Astrocyte of the cerebellum (primary cell): ENCODE measurements around the gene RINT1.
"Not testable (repeated sequence)": the region's sequence is repeated elsewhere in the genome, so short reads cannot be mapped to it uniquely, and the experiment has no call there.

ENCODE experiments used
- DNase-seq: peaks from one replicate; pipeline ENCODE4 v3.0.0-alpha.2; 2011; ENCODE audit warnings: low read depth
- H3K4me3 ChIP-seq: 2 replicates; pipeline ENCODE4 v1.5.1; 2011; ENCODE audit warnings: mild to moderate bottlenecking, low read depth, low read length, moderate library complexity
- in situ Hi-C: cut with HindIII; loops from 2 replicates; pipeline ENCODE4 v1.10.0; 2017; ENCODE audit warnings: low sequenced_read_pairs
- TF ChIP-seq, protein P1 (sequence below): IDR thresholded peaks from 2 replicates; pipeline ENCODE4 v1.5.1; 2012; ENCODE audit warnings: low read length, low read depth, moderate library complexity, mild to moderate bottlenecking; ENCODE audit errors: missing control alignments

RINT1 gene

GRCh38 chr7:105596866-105597265 is 64.9 kb downstream of the RINT1 start:
- DNase-seq: no peak
- in situ Hi-C loops: no loop called here
- TF ChIP-seq, protein P1, sequence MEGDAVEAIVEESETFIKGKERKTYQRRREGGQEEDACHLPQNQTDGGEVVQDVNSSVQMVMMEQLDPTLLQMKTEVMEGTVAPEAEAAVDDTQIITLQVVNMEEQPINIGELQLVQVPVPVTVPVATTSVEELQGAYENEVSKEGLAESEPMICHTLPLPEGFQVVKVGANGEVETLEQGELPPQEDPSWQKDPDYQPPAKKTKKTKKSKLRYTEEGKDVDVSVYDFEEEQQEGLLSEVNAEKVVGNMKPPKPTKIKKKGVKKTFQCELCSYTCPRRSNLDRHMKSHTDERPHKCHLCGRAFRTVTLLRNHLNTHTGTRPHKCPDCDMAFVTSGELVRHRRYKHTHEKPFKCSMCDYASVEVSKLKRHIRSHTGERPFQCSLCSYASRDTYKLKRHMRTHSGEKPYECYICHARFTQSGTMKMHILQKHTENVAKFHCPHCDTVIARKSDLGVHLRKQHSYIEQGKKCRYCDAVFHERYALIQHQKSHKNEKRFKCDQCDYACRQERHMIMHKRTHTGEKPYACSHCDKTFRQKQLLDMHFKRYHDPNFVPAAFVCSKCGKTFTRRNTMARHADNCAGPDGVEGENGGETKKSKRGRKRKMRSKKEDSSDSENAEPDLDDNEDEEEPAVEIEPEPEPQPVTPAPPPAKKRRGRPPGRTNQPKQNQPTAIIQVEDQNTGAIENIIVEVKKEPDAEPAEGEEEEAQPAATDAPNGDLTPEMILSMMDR: no peak
- H3K4me3 ChIP-seq: no peak overlapping the region

DNA sequence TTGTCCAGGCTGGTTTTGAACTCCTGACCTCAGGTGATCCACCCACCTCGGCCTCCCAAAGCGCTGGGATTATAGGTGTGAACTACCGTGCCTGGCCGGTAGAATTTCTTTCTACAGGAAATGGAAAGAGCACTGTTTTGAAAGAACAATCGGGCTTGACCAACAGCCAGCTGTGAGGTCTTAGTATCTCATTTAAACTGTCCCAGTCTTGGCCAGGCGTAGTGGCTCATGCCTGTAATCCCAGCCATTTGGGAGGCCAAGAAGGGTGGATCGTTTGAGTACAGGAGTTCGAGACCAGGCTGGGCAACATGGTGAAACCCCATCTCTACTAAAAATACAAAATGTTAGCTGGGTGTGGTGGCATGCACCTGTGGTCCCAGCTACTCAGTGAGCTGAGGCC is 67.1 kb downstream of the RINT1 start:
- DNase-seq, in situ Hi-C loops, H3K4me3 ChIP-seq: not testable (repeated sequence)

DNA sequence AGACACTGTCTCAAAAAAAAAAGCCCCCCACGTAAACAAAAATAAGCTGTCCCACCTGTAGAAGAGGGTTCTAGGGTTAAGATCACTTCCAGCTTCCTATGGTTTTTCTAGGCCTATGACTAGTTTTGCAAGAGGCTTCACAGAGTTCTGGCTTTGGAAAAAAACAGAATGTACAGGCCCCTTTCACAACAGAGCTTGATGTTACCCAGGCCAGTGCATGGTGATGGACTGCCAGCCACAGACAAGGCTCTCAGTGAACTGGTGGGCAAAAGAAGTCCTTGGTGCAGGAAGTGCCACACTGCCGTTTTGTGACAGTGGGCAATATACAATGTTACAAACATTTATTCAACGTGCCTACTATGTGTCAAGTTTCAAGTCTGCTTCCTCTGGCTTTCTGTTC is 67.5 kb downstream of the RINT1 start:
- no peak overlapping the region for H3K4me3 ChIP-seq
- TF ChIP-seq, protein P1: no peak
- in situ Hi-C loops: no loop called here
- DNase-seq: no peak

DNA sequence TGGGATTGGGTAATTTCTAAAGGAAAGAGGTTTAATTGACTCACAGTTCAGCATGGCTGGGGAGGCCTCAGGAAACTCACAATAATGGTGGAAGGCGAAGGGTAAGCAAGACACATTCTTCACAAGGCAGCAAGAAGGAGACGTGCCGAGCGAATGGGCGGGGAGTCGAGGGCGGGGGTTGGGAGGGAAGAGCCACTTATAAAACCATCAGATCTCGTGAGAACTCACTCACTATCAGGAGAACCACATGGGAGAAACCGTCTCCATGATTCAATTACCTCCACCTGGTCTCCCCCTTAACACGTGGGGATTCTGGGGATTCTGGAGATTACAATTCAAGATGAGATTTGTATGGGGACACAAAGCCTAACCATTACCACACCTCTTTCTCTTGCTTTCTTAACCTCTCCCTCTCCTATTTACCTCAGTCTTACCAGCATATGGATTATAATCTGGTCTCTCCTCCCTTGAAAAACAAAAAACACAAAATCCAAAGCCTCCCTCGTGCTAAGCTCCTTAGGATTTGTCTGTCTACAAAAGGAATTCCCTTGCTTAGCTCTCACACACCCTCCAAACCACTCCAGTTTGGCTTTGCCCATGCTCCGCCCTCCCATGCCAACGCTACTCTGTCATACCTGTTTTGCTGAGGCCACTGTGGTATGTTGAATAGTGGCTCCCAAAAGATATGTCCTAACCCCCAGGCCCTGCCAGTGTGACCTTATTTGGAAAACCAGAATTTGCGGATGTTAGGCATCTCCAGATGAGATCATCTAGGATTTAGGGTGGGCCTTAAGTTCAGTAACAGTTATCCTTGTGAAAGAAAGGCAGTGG is 68.9 kb downstream of the RINT1 start:
- TF ChIP-seq, protein P1: no peak
- in situ Hi-C loops: no loop called here
- H3K4me3 ChIP-seq: no peak overlapping the region
- DNase-seq: no peak

DNA sequence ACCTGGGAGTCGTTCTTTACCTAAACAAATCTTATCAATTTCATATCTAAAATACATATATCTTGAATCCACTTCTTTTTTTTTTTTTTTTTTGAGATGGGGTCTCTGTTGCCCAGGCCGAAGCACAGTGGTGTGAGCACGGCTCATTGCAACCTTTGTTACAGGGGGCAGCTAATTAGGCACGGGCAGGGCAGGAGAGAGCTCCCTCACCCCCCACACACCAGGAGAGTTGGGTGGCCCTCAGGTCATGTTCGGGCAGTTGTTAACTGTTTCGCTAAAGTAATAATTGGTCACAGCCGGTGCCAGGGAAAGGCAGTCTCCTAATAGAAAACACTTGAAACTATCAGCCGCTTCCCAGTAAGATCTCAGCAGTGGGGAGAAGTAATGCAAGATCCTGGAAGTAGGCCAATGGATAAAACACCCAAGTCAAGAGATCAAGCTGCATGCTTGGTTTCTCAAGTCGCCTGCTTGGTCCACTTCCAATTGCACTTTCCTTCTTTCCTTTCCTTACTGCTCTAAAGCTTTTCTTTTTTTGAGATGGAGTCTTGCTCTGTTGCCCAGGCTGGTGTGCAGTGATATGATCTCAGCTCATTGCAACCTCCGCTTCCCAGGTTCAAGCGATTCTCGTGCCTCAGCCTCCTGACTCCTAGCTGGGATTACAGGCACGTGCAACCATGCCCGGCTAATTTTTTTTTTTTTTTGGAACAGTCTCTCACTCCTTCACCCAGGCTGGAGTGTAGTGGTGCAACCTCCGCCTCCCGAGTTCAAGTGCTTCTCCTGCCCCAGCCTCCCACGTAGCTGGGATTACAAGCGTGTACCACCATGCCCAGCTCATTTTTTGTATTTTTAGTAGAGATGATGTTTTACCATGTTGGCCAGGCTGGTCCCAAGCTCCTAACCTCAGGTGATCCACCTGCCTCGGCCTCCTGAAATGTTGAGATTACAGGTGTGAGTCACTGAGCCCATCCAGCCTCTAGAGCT is 70.6 kb downstream of the RINT1 start:
- TF ChIP-seq, protein P1: no peak
- in situ Hi-C loops: no loop called here
- DNase-seq: no peak
- no peak overlapping the region for H3K4me3 ChIP-seq

DNA sequence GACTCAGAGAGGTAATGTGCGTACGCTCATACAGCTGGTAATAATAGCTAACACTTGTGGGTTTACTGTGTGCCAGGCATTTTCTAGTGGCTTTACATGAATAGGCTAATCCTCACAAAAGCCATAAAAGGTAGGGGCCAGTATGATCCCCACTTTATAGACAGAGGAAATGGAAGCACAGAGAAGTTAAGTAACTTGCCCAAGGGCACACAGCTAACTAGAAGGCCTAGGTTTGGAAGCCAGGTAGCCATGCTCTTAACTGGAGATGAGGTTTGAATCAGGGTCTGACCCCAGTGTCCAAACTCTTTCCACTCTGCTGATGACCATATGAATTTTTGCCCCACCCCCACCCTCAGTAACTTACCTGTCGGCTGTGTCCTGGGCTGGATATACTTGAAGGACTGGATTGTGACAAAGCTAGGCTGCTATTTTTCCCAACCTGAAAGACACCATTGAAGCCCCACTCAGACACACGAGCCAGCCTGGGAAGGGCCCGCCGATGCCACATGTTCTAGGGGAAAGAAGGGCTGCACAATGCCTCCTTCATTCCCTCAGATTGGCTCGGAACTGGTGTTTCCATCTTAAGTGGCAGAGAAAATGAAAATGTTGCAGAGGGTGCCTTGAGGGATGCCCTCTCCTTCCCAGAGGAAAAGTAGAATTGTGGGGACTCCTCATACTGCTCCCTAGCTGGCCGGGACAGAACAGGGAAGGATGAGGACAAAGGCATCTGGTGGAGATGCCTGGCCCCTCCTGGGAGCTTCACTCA is 78.3 kb downstream of the RINT1 start:
- TF ChIP-seq, protein P1: no peak

More for the DNA sequence above, 78.3 kb downstream of the RINT1 start:
- H3K4me3 ChIP-seq: no peak overlapping the region
- DNase-seq: no peak
- in situ Hi-C loops: no loop called here
